KMS-11 (cell line): Measurements from ENCODE around the gene ADNP.

ENCODE experiments used
- H2AFZ ChIP-seq: fragments of 200-600 bp; sonication (generic); 2 replicates; pipeline ENCODE4 v1.6.1; 2016; ENCODE audit warnings: antibody characterized with exemption, mixed run types, low read depth
- H3K27ac ChIP-seq: fragments of 200-600 bp; sonication (generic); 2 replicates; pipeline ENCODE4 v1.6.1; 2016; ENCODE audit warnings: mild to moderate bottlenecking, mixed run types
- H3K27me3 ChIP-seq: fragments of 200-600 bp; sonication (generic); 2 replicates; pipeline ENCODE4 v1.6.1; 2017; ENCODE audit warnings: mild to moderate bottlenecking, low read depth, mixed run types, moderate library complexity; ENCODE audit not compliant: insufficient read depth
- H3K36me3 ChIP-seq: fragments of 200-600 bp; sonication (generic); 2 replicates; pipeline ENCODE4 v1.6.1; 2017; ENCODE audit warnings: mild to moderate bottlenecking, mixed run types; ENCODE audit not compliant: insufficient read depth
- H3K4me1 ChIP-seq: fragments of 200-600 bp; sonication (generic); 2 replicates; pipeline ENCODE4 v1.6.1; 2016; ENCODE audit warnings: mild to moderate bottlenecking, low read depth, mixed run types; ENCODE audit not compliant: poor library complexity, severe bottlenecking
- H3K4me2 ChIP-seq: fragments of 200-600 bp; sonication (generic); 2 replicates; pipeline ENCODE4 v1.7.0; 2016; ENCODE audit warnings: mild to moderate bottlenecking, mixed run types
- H3K4me3 ChIP-seq: fragments of 200-600 bp; sonication (generic); IDR thresholded peaks from 2 replicates; pipeline ENCODE4 v1.6.1; 2017; ENCODE audit warnings: low read depth, low read length, mixed read lengths; ENCODE audit not compliant: insufficient read depth
- H3K79me2 ChIP-seq: fragments of 200-600 bp; sonication (generic); 2 replicates; pipeline ENCODE4 v1.6.1; 2016; ENCODE audit warnings: low read depth, mixed run types; ENCODE audit not compliant: insufficient read depth
- H3K9ac ChIP-seq: fragments of 200-600 bp; sonication (generic); 2 replicates; pipeline ENCODE4 v1.6.1; 2016; ENCODE audit warnings: mild to moderate bottlenecking, mixed run types
- H4K20me1 ChIP-seq: fragments of 200-600 bp; sonication (generic); 2 replicates; pipeline ENCODE4 v1.6.1; 2016; ENCODE audit warnings: mild to moderate bottlenecking, mixed run types; ENCODE audit not compliant: insufficient read depth
- CTCF ChIP-seq: fragments of 200-600 bp; sonication (generic); conservative IDR thresholded peaks from 2 replicates; pipeline ENCODE4 v1.6.1; 2017; ENCODE audit warnings: low read depth, mild to moderate bottlenecking, antibody characterized with exemption, low read length, moderate library complexity, mixed read lengths

ADNP gene

GRCh38 chr20:50900261-50900660, 31.0 kb downstream of the ADNP start:
- H3K4me2 ChIP-seq, result no peak overlapping the region
- no peak overlapping the region for H3K4me3 ChIP-seq
- no peaks in the 10 kb centered on the region for H3K27me3 ChIP-seq
- no peak overlapping the region for H2AFZ ChIP-seq
- H4K20me1 ChIP-seq, result peaks cover 22% of the 10 kb centered on the region
- H3K9ac ChIP-seq, result no peak overlapping the region
- H3K36me3 ChIP-seq, result peaks cover 30% of the 10 kb centered on the region; the same call in 1 of the 2 replicates
- no peak for TF ChIP-seq CTCF
- H3K4me1 ChIP-seq, result no peaks in the 10 kb centered on the region
- H3K27ac ChIP-seq, result no peak overlapping the region
- H3K79me2 ChIP-seq, result peaks cover 51% of the 10 kb centered on the region

GRCh38 chr20:50898475-50898874, 32.8 kb downstream of the ADNP start:
- Histone ChIP-seq H3K36me3 (peaks cover 32% of the 10 kb centered on the region; the same call in 1 of the 2 replicates), H3K4me2 (no peak overlapping the region), H3K79me2 (peaks cover 33% of the 10 kb centered on the region), H2AFZ (no peak overlapping the region), H3K9ac (no peak overlapping the region), H3K27me3 (no peaks in the 10 kb centered on the region), H4K20me1 (peaks cover 10% of the 10 kb centered on the region), H3K27ac (no peak overlapping the region), H3K4me3 (no peak overlapping the region), H3K4me1 (no peaks in the 10 kb centered on the region)
- TF ChIP-seq CTCF, result no peak

GRCh38 chr20:50895111-50895830, 36.0 kb downstream of the ADNP start:
- H4K20me1 ChIP-seq, result no peaks in the 10 kb centered on the region
- H3K4me1 ChIP-seq, result no peaks in the 10 kb centered on the region
- H3K36me3 ChIP-seq, result peaks cover 15% of the 10 kb centered on the region; the same call in 1 of the 2 replicates
- no peak for TF ChIP-seq CTCF
- no peak overlapping the region for H3K4me2 ChIP-seq
- no peaks in the 10 kb centered on the region for H3K27me3 ChIP-seq
- no peak overlapping the region for H3K9ac ChIP-seq
- no peak overlapping the region for H3K27ac ChIP-seq
- peaks cover 4% of the 10 kb centered on the region; the same call in 1 of the 2 replicates for H3K79me2 ChIP-seq
- H2AFZ ChIP-seq, result no peak overlapping the region
- H3K4me3 ChIP-seq, result no peak overlapping the region

- no peak overlapping the region for H3K27ac ChIP-seq
- H3K79me2 ChIP-seq, result peaks cover 4% of the 10 kb centered on the region; the same call in 1 of the 2 replicates
- no peaks in the 10 kb centered on the region for H3K4me1 ChIP-seq
- no peak overlapping the region for H3K4me2 ChIP-seq
- no peak overlapping the region for H2AFZ ChIP-seq
- peaks cover 12% of the 10 kb centered on the region; the same call in 1 of the 2 replicates for H3K36me3 ChIP-seq
- no peaks in the 10 kb centered on the region for H3K27me3 ChIP-seq
- H4K20me1 ChIP-seq, result peaks cover 8% of the 10 kb centered on the region; the same call in 1 of the 2 replicates
- no peak overlapping the region for H3K9ac ChIP-seq
- no peak for TF ChIP-seq CTCF
- no peak overlapping the region for H3K4me3 ChIP-seq
These were observed 37.6 kb downstream of the ADNP start for GRCh38 chr20:50893620-50894019.
